ENCODE data around the gene SDR42E1. TPM values are rescaled to one million over a fixed set of nuclear protein-coding genes. Genes with fewer than 3 reads are reported as not detected.

Gene SDR42E1
- total RNA-seq, 2 experiments from 2014 or later: under 0.01 to 0.65 TPM

- CTCF ChIA-PET (ENCODE audit: unreplicated experiment): no interaction called here
- POLR2A ChIA-PET: no interaction called here
Observed at GRCh38 chr16:82004601-82005000, 6.7 kb downstream of the SDR42E1 start.

GRCh38 chr16:82002831-82003230 lies 8.4 kb downstream of the SDR42E1 start:
- ChIA-PET CTCF (ENCODE audit: unreplicated experiment) (interaction anchor here (0.5 kb wide), 1 partner anchor 339 kb away, joined by 3 read pairs; no protein-coding TSS in a partner anchor), POLR2A (no interaction called here)
- Histone ChIP-seq H3K4me1 (ENCODE audit: insufficient read depth, low read length, poor library complexity, severe bottlenecking) (no peaks in the 10 kb centered on the region), H3K4me2 (ENCODE audit: low read length) (no peak overlapping the region), H3K79me2 (ENCODE audit: insufficient read depth, low read depth, low read length) (no peaks in the 10 kb centered on the region), H3K36me3 (ENCODE audit: insufficient read depth, low read length) (no peaks in the 10 kb centered on the region), H2AFZ (ENCODE audit: low read length) (no peak overlapping the region), H4K20me1 (ENCODE audit: insufficient read depth, low read length) (no peaks in the 10 kb centered on the region), H3K9me3 (ENCODE audit: low read length) (no peaks in the 10 kb centered on the region), H3K27ac (ENCODE audit: low read depth, low read length, poor library complexity, severe bottlenecking) (no peak overlapping the region), H3K4me3 (ENCODE audit: low read depth, low read length, poor library complexity, severe bottlenecking) (no peak overlapping the region), H3K9me2 (ENCODE audit: insufficient read depth, low read length) (no peaks in the 10 kb centered on the region)
- intact Hi-C loops (cut with micrococcal nuclease; ENCODE audit: unreplicated experiment): no loop called here
- no peak for DNase-seq (ENCODE audit: low spot score)
- BruUV-seq (replicated peaks): no TSS peak
- TF ChIP-seq EZH2phosphoT487 (IDR thresholded peaks at IDR 0.05; ENCODE audit: borderline replicate concordance, low read depth, low read length): no peak
- no peak for TF ChIP-seq CTCF (conservative IDR thresholded peaks at IDR 0.05; ENCODE audit: low read length)

More at GRCh38 chr16:82004601-82005000, 6.7 kb downstream of the SDR42E1 start:
- Histone ChIP-seq H3K9me2 (ENCODE audit: insufficient read depth, low read length) (no peaks in the 10 kb centered on the region), H3K4me3 (ENCODE audit: low read depth, low read length, poor library complexity, severe bottlenecking) (no peak overlapping the region), H2AFZ (ENCODE audit: low read length) (no peak overlapping the region), H3K4me2 (ENCODE audit: low read length) (no peak overlapping the region), H3K27ac (ENCODE audit: low read depth, low read length, poor library complexity, severe bottlenecking) (no peak overlapping the region), H3K4me1 (ENCODE audit: insufficient read depth, low read length, poor library complexity, severe bottlenecking) (no peaks in the 10 kb centered on the region), H3K36me3 (ENCODE audit: insufficient read depth, low read length) (no peaks in the 10 kb centered on the region), H4K20me1 (ENCODE audit: insufficient read depth, low read length) (no peaks in the 10 kb centered on the region), H3K79me2 (ENCODE audit: insufficient read depth, low read depth, low read length) (no peaks in the 10 kb centered on the region), H3K9me3 (ENCODE audit: low read length) (0 out of 2 replicates have a peak, but pooled peaks cover 10% of the 10 kb centered on the region)
- no TSS peak for BruUV-seq (replicated peaks)
- DNase-seq (ENCODE audit: low spot score): no peak
- intact Hi-C loops (cut with micrococcal nuclease; ENCODE audit: unreplicated experiment): no loop called here
- TF ChIP-seq CTCF (conservative IDR thresholded peaks at IDR 0.05; ENCODE audit: low read length) (no peak), EZH2phosphoT487 (IDR thresholded peaks at IDR 0.05; ENCODE audit: borderline replicate concordance, low read depth, low read length) (no peak)

- intact Hi-C loops (cut with micrococcal nuclease; ENCODE audit: unreplicated experiment): no loop called here
- Histone ChIP-seq H3K4me3 (ENCODE audit: low read depth, low read length, poor library complexity, severe bottlenecking) (no peak overlapping the region), H3K36me3 (ENCODE audit: insufficient read depth, low read length) (no peaks in the 10 kb centered on the region), H4K20me1 (ENCODE audit: insufficient read depth, low read length) (no peaks in the 10 kb centered on the region), H3K4me1 (ENCODE audit: insufficient read depth, low read length, poor library complexity, severe bottlenecking) (no peaks in the 10 kb centered on the region), H3K9me3 (ENCODE audit: low read length) (no peaks in the 10 kb centered on the region), H3K79me2 (ENCODE audit: insufficient read depth, low read depth, low read length) (no peaks in the 10 kb centered on the region), H3K9me2 (ENCODE audit: insufficient read depth, low read length) (no peaks in the 10 kb centered on the region), H2AFZ (ENCODE audit: low read length) (no peak overlapping the region), H3K27ac (ENCODE audit: low read depth, low read length, poor library complexity, severe bottlenecking) (no peak overlapping the region), H3K4me2 (ENCODE audit: low read length) (no peak overlapping the region)
- no TSS peak for BruUV-seq (replicated peaks)
- ChIA-PET CTCF (ENCODE audit: unreplicated experiment) (no interaction called here), POLR2A (no interaction called here)
- no peak for DNase-seq (ENCODE audit: low spot score)
- TF ChIP-seq CTCF (conservative IDR thresholded peaks at IDR 0.05; ENCODE audit: low read length) (no peak), EZH2phosphoT487 (IDR thresholded peaks at IDR 0.05; ENCODE audit: borderline replicate concordance, low read depth, low read length) (no peak)
Observed at GRCh38 chr16:81997738-81998137, 13.5 kb downstream of the SDR42E1 start.

All from OCI-LY7 (cell line).